ENCODE data around the gene MTMR11. TPM values are rescaled to one million over a fixed set of nuclear protein-coding genes. Genes with fewer than 3 reads are reported as not detected.

MTMR11 gene
- total and polyA plus RNA-seq, 9 of the 15 experiments (the other 6 are each of a cell fraction or from before 2014, with no cell fraction given): 0.09 to 1.6 (median 0.51) TPM

DNA sequence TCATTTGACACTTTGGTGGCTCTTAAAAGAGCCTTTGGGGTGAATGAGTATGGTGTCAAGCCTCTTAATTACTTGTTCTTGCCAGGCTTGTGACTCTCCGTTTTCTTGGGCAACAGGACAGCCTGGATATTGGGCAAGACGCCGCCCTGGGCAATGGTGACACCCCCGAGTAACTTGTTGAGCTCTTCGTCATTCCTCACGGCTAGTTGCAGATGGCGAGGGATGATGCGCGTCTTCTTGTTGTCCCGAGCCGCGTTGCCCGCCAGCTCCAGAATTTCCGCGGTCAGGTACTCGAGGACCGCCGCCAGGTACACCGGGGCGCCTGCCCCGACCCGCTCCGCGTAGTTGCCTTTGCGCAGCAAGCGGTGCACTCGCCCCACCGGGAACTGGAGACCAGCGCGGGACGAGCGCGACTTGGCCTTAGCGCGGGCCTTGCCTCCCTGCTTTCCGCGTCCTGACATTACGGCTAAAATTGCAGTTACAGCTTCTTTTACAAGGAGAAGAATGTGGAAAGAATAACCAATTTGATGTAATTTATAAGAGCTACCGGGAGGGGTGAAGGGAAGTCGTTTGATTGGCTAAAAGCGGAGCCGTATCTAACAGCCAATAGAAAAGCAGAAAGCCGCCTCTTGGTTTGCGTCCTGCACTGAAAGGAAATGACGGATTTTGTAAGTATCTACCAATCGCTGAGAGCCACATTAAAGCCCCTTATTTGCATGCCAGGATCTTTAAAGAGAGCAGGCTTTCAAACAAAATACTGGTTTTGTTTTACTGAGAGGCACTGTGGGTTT lies 49.0 kb downstream of the MTMR11 start (continued):
- TF ChIP-seq ZNF316 (IDR thresholded peaks at IDR 0.05): 0 out of 2 replicates have a peak, but pooled peaks have one; percentile 25
- peak; percentile 92 for TF ChIP-seq POLR2A (conservative IDR thresholded peaks at IDR 0.05)
- TF ChIP-seq SMAD2 (IDR thresholded peaks at IDR 0.05; ENCODE audit: low read depth, low read length): no peak
- TF ChIP-seq PRPF4 (IDR thresholded peaks at IDR 0.05; ENCODE audit: insufficient read depth, low read depth, low read length, poor library complexity, severe bottlenecking): peak; percentile 98
- TF ChIP-seq TEAD4 (IDR thresholded peaks at IDR 0.05; ENCODE audit: low read length): peak; percentile 50
- no peak for TF ChIP-seq TEAD4 (CRISPR knock-in tag; IDR thresholded peaks at IDR 0.05; ENCODE audit: borderline replicate concordance)
- TF ChIP-seq BCOR (IDR thresholded peaks at IDR 0.05): 0 out of 2 replicates have a peak, but pooled peaks have one; percentile 18
- no peak for TF ChIP-seq BRF1 (IDR thresholded peaks at IDR 0.05; ENCODE audit: borderline replicate concordance, extremely low read depth, insufficient read length)
- TF ChIP-seq SP1 (CRISPR knock-in tag; IDR thresholded peaks at IDR 0.05): peak; percentile 86
- TF ChIP-seq, protein P1, sequence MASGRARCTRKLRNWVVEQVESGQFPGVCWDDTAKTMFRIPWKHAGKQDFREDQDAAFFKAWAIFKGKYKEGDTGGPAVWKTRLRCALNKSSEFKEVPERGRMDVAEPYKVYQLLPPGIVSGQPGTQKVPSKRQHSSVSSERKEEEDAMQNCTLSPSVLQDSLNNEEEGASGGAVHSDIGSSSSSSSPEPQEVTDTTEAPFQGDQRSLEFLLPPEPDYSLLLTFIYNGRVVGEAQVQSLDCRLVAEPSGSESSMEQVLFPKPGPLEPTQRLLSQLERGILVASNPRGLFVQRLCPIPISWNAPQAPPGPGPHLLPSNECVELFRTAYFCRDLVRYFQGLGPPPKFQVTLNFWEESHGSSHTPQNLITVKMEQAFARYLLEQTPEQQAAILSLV (tag; IDR thresholded peaks at IDR 0.05): no peak
- peak; percentile 98 for TF ChIP-seq FUS (optimal IDR thresholded peaks at IDR 0.05; ENCODE audit: low read depth, low read length)
- peak; percentile 93 for TF ChIP-seq POLR2G (IDR thresholded peaks at IDR 0.05; ENCODE audit: low read depth, low read length)
- TF ChIP-seq ZNF75A (CRISPR knock-in tag; IDR thresholded peaks at IDR 0.05): no peak
- TF ChIP-seq ZC3H4 (CRISPR knock-in tag; IDR thresholded peaks at IDR 0.05; ENCODE audit: borderline replicate concordance): peak; percentile 100
- TF ChIP-seq KAT7 (CRISPR knock-in tag; IDR thresholded peaks at IDR 0.05; ENCODE audit: borderline replicate concordance): peak; percentile 99
- TF ChIP-seq SRSF9 (IDR thresholded peaks at IDR 0.05; ENCODE audit: borderline replicate concordance, low read depth, low read length): no peak
- TF ChIP-seq KDM1A (IDR thresholded peaks at IDR 0.05): no peak
- TF ChIP-seq YBX1 (IDR thresholded peaks at IDR 0.05): no peak
- TF ChIP-seq, protein P2, sequence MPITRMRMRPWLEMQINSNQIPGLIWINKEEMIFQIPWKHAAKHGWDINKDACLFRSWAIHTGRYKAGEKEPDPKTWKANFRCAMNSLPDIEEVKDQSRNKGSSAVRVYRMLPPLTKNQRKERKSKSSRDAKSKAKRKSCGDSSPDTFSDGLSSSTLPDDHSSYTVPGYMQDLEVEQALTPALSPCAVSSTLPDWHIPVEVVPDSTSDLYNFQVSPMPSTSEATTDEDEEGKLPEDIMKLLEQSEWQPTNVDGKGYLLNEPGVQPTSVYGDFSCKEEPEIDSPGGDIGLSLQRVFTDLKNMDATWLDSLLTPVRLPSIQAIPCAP (CRISPR knock-in tag; IDR thresholded peaks at IDR 0.05; ENCODE audit: borderline replicate concordance): 0 out of 2 replicates have a peak, but pooled peaks have one; percentile 65
- TF ChIP-seq, protein P3, sequence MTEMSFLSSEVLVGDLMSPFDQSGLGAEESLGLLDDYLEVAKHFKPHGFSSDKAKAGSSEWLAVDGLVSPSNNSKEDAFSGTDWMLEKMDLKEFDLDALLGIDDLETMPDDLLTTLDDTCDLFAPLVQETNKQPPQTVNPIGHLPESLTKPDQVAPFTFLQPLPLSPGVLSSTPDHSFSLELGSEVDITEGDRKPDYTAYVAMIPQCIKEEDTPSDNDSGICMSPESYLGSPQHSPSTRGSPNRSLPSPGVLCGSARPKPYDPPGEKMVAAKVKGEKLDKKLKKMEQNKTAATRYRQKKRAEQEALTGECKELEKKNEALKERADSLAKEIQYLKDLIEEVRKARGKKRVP (CRISPR knock-in tag; IDR thresholded peaks at IDR 0.05): 0 out of 2 replicates have a peak, but pooled peaks have one; percentile 10
- TF ChIP-seq, protein P4, sequence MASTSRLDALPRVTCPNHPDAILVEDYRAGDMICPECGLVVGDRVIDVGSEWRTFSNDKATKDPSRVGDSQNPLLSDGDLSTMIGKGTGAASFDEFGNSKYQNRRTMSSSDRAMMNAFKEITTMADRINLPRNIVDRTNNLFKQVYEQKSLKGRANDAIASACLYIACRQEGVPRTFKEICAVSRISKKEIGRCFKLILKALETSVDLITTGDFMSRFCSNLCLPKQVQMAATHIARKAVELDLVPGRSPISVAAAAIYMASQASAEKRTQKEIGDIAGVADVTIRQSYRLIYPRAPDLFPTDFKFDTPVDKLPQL (IDR thresholded peaks at IDR 0.05; ENCODE audit: extremely low read depth, insufficient read length): peak; percentile 91
- no peak for TF ChIP-seq TOE1 (IDR thresholded peaks at IDR 0.05; ENCODE audit: borderline replicate concordance)
- peak; percentile 93; the same call in 1 of the 2 replicates for TF ChIP-seq TOE1 (CRISPR knock-in tag; IDR thresholded peaks at IDR 0.05; ENCODE audit: borderline replicate concordance, low read depth)
- TF ChIP-seq E2F3 (CRISPR knock-in tag; IDR thresholded peaks at IDR 0.05): no peak
- TF ChIP-seq SMARCE1 (IDR thresholded peaks at IDR 0.05): 0 out of 2 replicates have a peak, but pooled peaks have one; percentile 10

Measured in K562 (cell line).